B cell (primary cell): ENCODE data around the gene KLHL20. TPM values are rescaled to one million over a fixed set of nuclear protein-coding genes. Genes with fewer than 3 reads are reported as not detected.

Experiments used
- ATAC-seq: fragments of 200-7000 bp; cut with Tn5 transposase; one replicate; pipeline ENCODE4 v1.10.0; 2021; ENCODE audit warnings: low read depth, mild to moderate bottlenecking, moderate number of reproducible peaks, moderate library complexity
- CTCF ChIA-PET: fragments of 350-600 bp; sonication (Branson Sonifier 250); formaldehyde crosslinking; loops from one replicate; lab custom pipeline; 2021; ENCODE audit warnings: antibody characterized with exemption, inconsistent platforms; lab: Charles Lee
- POLR2A ChIA-PET: fragments of 350-600 bp; sonication (Branson Sonifier 250); formaldehyde crosslinking; loops from one replicate; lab custom pipeline; 2021; ENCODE audit warnings: antibody characterized with exemption; lab: Charles Lee
- DNase-seq: peaks from one replicate; pipeline ENCODE4 v3.0.0; 2013
- H2AFZ ChIP-seq: 2 replicates; pipeline ENCODE4 v1.6.1; 2012; ENCODE audit warnings: mild to moderate bottlenecking, low read depth, low read length; ENCODE audit not compliant: insufficient read depth, poor library complexity, severe bottlenecking
- H3K27ac ChIP-seq, 2 donors: 1 replicate in 1 of 2; 2 replicates in 1 of 2; pipeline ENCODE4 v1.5.1; 2012 to 2013; ENCODE audit warnings: low read length in 2 of 2, mild to moderate bottlenecking in 2 of 2, moderate library complexity in 1 of 2
- H3K27me3 ChIP-seq, 4 experiments: fragments of 200-600 bp in 1 of 4; sonication (generic) in 1 of 4; replicated peaks in 1 of 4; 1 replicate in 2 of 4; 2 replicates in 2 of 4; pipeline versions ENCODE4 v1.6.1 to v1.7.0; 2013 to 2016; ENCODE audit warnings: low read length in 3 of 4, mild to moderate bottlenecking in 2 of 4, mixed read lengths in 1 of 4, moderate library complexity in 1 of 4; ENCODE audit not compliant: insufficient read depth in 4 of 4, control insufficient read depth in 3 of 4; ENCODE audit errors: control extremely low read depth in 1 of 4
- H3K36me3 ChIP-seq, 2 experiments: replicated peaks in 1 of 2; 1 replicate in 1 of 2; 2 replicates in 1 of 2; pipeline versions ENCODE4 v1.6.1 to v1.7.1; 2013; ENCODE audit warnings: low read length in 1 of 2; ENCODE audit not compliant: insufficient read depth in 2 of 2, control insufficient read depth in 1 of 2; ENCODE audit errors: control extremely low read depth in 1 of 2, extremely low read depth in 1 of 2
- H3K4me1 ChIP-seq, 2 donors: fragments of 200-600 bp in 1 of 2; sonication (generic) in 1 of 2; 1 replicate in 1 of 2; 2 replicates in 1 of 2; pipeline versions ENCODE4 v1.5.1 to v1.6.1; 2013 to 2017; ENCODE audit warnings: low read length in 2 of 2; ENCODE audit not compliant: control insufficient read depth in 2 of 2, insufficient read depth in 2 of 2
- H3K4me2 ChIP-seq: replicated peaks from 2 replicates; pipeline ENCODE3; 2012; ENCODE audit warnings: mild to moderate bottlenecking, low read depth, low read length; ENCODE audit not compliant: poor library complexity, severe bottlenecking
- H3K4me3 ChIP-seq, 5 experiments: fragments of 200-600 bp in 1 of 5; sonication (generic) in 1 of 5; 1 replicate in 3 of 5; 2 replicates in 2 of 5; pipeline versions ENCODE4 v1.5.1 to v1.7.0; 2011 to 2016; ENCODE audit warnings: low read length in 4 of 5, mild to moderate bottlenecking in 4 of 5, low read depth in 2 of 5, control low read depth in 1 of 5, moderate library complexity in 1 of 5; ENCODE audit not compliant: insufficient read depth in 1 of 5; ENCODE audit errors: control extremely low read depth in 1 of 5, extremely low read depth in 1 of 5
- H3K79me2 ChIP-seq: fragments of 200-600 bp; sonication (generic); one replicate; pipeline ENCODE4 v1.6.0; 2016; ENCODE audit warnings: low read length; ENCODE audit not compliant: control insufficient read depth, insufficient read depth
- H3K9ac ChIP-seq: fragments of 200-600 bp; sonication (generic); 2 replicates; pipeline ENCODE4 v1.6.1; 2017; ENCODE audit warnings: mild to moderate bottlenecking, low read length, moderate library complexity
- H3K9me3 ChIP-seq, 3 donors: one replicate each; pipeline versions ENCODE4 v1.6.1 to v1.7.1; 2013; ENCODE audit warnings: low read length in 2 of 3; ENCODE audit not compliant: control insufficient read depth in 2 of 3, insufficient read depth in 1 of 3; ENCODE audit errors: control extremely low read depth in 1 of 3
- H4K20me1 ChIP-seq: 2 replicates; pipeline ENCODE4 v1.6.0; 2012; ENCODE audit warnings: mild to moderate bottlenecking, low read length; ENCODE audit not compliant: insufficient read depth, control insufficient read depth, poor library complexity, severe bottlenecking
- H3K27ac Mint-ChIP-seq: one replicate; pipeline ENCODE4 v1.8.0; 2021; ENCODE audit warnings: mixed read lengths
- H3K27me3 Mint-ChIP-seq: one replicate; pipeline ENCODE4 v1.8.0; 2021; ENCODE audit warnings: mixed read lengths
- H3K4me1 Mint-ChIP-seq: one replicate; pipeline ENCODE4 v1.8.0; 2021; ENCODE audit warnings: mixed read lengths
- H3K4me3 Mint-ChIP-seq: one replicate; pipeline ENCODE4 v1.8.0; 2021; ENCODE audit warnings: mixed read lengths
- H3K9me3 Mint-ChIP-seq: one replicate; pipeline ENCODE4 v1.8.0; 2022; ENCODE audit warnings: mixed read lengths; ENCODE audit not compliant: insufficient read depth
- EZH2 ChIP-seq: IDR thresholded peaks from 2 replicates; pipeline ENCODE4 v1.6.1; 2012; ENCODE audit warnings: borderline replicate concordance, low read depth, mild to moderate bottlenecking, moderate library complexity, low read length; ENCODE audit not compliant: insufficient read depth, poor library complexity, severe bottlenecking
- WGBS: methylation state at CpG from one replicate; pipeline ENCODE4 v1.1.5; 2013; ENCODE audit warnings: missing lambda C conversion rate; ENCODE audit not compliant: insufficient coverage; 5-methylcytosine and 5-hydroxymethylcytosine counted together
- intact Hi-C: fragments of 100-400 bp; cut with micrococcal nuclease; formaldehyde crosslinking; loops from one replicate; pipeline ENCODE4 v1.10.0; 2022
- polyA plus RNA-seq: library from polyadenylated mRNA; depleted of rRNA; stranded (reverse); fragments of >200 nt; gene quantifications from 2 replicates; pipeline ENCODE4 v1.2.3, GENCODE V29; 2012
- total RNA-seq, 2 donors: library from RNA; stranded (reverse); fragments of 120-200 nt in 1 of 2; gene quantifications; 1 replicate in 1 of 2; 2 replicates in 1 of 2; pipeline versions ENCODE4 v1.2.3 to v1.2.4, GENCODE V29; 2013 to 2022
- TF ChIP-seq, protein P1 (sequence below): fragments of 200-600 bp; IDR thresholded peaks from one replicate; pipeline ENCODE4 v1.8.0; 2022; ENCODE audit warnings: antibody characterized with exemption, mild to moderate bottlenecking

KLHL20 gene
- total and polyA plus RNA-seq, 2 donors (not counting 1 experiment from before 2014, with no cell fraction given): 8.9 to 32.2 TPM

DNA sequence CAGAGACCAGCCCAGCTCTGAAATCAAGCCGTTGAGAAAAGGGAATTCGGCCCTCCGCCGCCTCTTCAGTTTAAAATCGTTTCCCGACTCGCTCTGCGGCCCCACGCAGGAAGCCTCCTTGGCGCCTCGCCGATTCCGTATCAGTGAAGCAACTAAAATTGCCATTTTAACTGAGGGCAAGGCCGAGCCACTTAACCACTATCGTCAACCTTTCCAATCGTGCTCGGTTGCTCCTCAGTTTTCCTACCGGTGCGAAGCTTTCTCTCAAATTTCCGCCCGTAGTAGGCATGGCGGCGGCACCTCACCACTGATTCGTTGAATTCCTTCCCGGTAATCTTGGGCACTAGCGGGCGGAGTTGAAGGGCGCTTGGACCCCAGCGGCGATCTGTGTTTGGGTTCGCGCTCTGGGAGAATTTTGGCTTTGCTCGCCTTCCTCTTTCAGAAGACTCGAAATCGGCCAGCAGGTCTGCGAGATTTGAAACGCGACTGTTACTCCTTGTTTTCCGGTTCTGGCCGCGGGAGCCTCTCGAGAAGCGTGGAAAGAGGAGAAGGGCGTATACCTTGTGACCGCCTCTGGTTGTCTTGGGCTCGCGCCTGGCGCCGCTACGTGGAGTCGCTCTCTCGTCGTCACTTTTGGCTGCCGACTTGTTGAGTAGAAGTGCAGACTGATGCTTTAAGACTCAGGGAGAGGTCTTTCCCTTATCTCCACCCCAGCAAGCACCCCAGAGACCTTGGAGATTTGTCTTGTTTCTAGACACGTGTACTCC, 109.7 kb downstream of the KLHL20 start, which contains the start of the genes CENPL and DARS2:
TSS of gene CENPL (minus strand) at position 569 of the 767 bp plus-strand sequence. CDS start 13,584 bp downstream, outside the sequence.
TSS of gene DARS2 (plus strand) at position 359 of the 767 bp plus-strand sequence. CDS start 557 bp downstream, outside the sequence.
- Histone ChIP-seq H3K36me3 (peaks cover 0 to 4% of the 10 kb centered on the region in 2 experiments), H3K27me3 (no peaks in the 10 kb centered on the region), H3K27ac (peak within 1 kb of the TSS; percentile 77 to 87), H4K20me1 (no peaks in the 10 kb centered on the region), H3K9ac (peak within 1 kb of the TSS; percentile 87), H3K9me3 (no peaks in the 10 kb centered on the region), H3K79me2 (peaks cover 42% of the 10 kb centered on the region), H2AFZ (peak within 1 kb of the TSS; percentile 97), H3K4me2 (peak within 1 kb of the TSS; percentile 87), H3K4me1 (peaks cover 8 to 18% of the 10 kb centered on the region in 2 donors), H3K4me3 (peak within 1 kb of the TSS; percentile 78 to 100 (median 93))
- H3K27me3 Mint-ChIP-seq: no peaks in the 10 kb centered on the region
- WGBS: under 1% methylated on average over 53 of the region's 55 CpGs
- TF ChIP-seq EZH2: no peak
- TF ChIP-seq, protein P1, sequence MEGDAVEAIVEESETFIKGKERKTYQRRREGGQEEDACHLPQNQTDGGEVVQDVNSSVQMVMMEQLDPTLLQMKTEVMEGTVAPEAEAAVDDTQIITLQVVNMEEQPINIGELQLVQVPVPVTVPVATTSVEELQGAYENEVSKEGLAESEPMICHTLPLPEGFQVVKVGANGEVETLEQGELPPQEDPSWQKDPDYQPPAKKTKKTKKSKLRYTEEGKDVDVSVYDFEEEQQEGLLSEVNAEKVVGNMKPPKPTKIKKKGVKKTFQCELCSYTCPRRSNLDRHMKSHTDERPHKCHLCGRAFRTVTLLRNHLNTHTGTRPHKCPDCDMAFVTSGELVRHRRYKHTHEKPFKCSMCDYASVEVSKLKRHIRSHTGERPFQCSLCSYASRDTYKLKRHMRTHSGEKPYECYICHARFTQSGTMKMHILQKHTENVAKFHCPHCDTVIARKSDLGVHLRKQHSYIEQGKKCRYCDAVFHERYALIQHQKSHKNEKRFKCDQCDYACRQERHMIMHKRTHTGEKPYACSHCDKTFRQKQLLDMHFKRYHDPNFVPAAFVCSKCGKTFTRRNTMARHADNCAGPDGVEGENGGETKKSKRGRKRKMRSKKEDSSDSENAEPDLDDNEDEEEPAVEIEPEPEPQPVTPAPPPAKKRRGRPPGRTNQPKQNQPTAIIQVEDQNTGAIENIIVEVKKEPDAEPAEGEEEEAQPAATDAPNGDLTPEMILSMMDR: no peak
- ChIA-PET POLR2A (interaction anchor here (1.0 to 1.9 kb wide), 4 partner anchors 44 to 395 kb away, joined by 3 to 15 read pairs (median 5); partner anchors contain the start of genes GAS5, KLHL20, PRDX6 and ZBTB37), CTCF (interaction anchor here (0.6 to 5.8 kb wide), 15 partner anchors 12 to 1083 kb away, joined by 3 to 62 read pairs (median 4); partner anchors contain the start of genes GAS5, KLHL20 and ZBTB37)
- peaks cover 21% of the 10 kb centered on the region for H3K4me1 Mint-ChIP-seq
- H3K9me3 Mint-ChIP-seq: no peaks in the 10 kb centered on the region
- intact Hi-C loops: loop anchor here (1.0 kb wide), 9 partner anchors 44 to 1175 kb away; partner anchors contain the start of genes CACYBP, KLHL20, PRDX6 and RABGAP1L
- DNase-seq: peak; percentile 94
- H3K27ac Mint-ChIP-seq: peak within 1 kb of the TSS; percentile 95
- ATAC-seq: peak; percentile 89
- peak within 1 kb of the TSS; percentile 92 for H3K4me3 Mint-ChIP-seq
